Activated T-cell treated with anti-CD3 and anti-CD28 coated beads for 48 hours (primary cell): ENCODE results near the gene SLC30A1.
"Not testable (repeated sequence)": the region's sequence is repeated elsewhere in the genome, so short reads cannot be mapped to it uniquely, and the experiment has no call there.

Source experiments
- DNase-seq: peaks from one replicate; pipeline ENCODE4 v3.0.0-alpha.2; 2020; ENCODE audit warnings: low read depth

The SLC30A1 gene

GRCh38 chr1:211578640-211579439 lies at the start of gene SLC30A1:
Gene SLC30A1 (minus strand): TSS chr1:211579161. CDS start chr1:211578612, 549 bp downstream.
- DNase-seq = peak; percentile 100

DNA sequence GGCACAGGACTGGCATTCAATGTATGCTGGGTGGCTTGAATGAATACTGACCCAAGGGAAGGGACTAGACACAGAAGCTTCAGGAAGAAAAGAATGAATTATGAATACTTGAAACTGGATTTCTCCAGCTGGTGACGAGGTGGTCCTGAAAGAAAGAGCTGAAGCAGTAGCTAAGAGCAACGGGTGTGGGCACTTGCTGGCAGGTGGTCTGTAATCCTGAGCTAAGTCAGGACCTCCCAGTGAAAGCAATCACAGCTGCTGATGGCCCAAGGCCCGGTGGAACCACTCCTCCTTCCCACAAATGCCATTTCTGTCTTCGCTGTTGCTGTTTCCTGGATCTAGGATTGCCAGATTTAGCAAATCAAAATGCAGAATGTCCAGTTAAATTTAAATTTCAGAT lies 49.5 kb upstream of the SLC30A1 start:
- no peak for DNase-seq

GRCh38 chr1:211627259-211627658 lies 48.3 kb upstream of the SLC30A1 start:
- no peak for DNase-seq

DNA sequence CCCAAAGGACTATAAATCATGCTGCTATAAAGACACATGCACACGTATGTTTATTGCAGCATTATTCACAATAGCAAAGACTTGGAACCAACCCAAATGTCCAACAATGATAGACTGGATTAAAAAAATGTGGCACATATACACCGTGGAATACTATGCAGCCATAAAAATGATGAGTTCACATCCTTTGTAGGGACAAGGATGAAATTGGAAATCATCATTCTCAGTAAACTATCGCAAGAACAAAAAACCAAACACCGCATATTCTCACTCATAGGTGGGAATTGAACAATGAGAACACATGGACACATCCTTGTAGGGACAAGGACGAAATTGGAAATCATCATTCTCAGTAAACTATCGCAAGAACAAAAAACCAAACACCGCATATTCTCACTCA lies 46.9 kb upstream of the SLC30A1 start:
- DNase-seq = not testable (repeated sequence)

DNA sequence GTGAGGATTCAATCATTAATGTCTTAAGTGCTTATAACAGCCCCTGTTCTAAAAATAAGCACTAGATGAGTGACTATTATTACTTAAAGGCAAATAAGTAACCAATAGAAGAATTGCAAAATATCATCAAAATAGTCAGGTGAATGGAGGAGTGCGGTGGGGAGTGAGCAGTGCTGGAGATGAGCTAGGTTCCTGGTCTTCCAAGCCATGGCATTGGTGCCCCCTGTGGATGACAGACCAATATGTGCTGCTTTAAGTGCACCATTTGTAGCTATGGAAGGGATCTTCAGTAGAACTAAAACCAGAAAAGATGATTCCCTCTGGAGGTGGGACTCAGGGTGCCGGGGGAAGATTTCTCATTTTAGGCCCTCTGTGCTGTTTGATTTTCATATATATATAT lies 46.1 kb upstream of the SLC30A1 start:
- no peak for DNase-seq

DNA sequence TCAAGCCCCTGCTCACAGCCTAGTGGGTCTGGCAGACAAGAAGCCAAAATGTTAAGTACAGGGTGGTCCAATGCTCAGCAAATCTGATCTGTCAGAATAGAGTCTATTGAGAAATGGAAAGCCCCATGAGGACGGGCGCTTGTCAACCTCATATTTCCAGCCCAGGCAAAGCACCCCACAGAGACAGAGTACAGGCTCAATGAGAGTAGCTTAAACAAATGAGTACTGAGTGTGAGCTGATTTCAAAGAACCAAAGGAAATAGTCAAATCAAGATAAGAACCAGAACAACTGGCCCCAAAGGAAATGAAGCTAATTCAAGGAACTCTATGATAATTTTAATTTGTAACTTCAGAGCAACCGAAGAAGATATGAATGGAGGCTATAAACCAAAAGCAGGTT lies 44.6 kb upstream of the SLC30A1 start:
- DNase-seq = no peak

DNA sequence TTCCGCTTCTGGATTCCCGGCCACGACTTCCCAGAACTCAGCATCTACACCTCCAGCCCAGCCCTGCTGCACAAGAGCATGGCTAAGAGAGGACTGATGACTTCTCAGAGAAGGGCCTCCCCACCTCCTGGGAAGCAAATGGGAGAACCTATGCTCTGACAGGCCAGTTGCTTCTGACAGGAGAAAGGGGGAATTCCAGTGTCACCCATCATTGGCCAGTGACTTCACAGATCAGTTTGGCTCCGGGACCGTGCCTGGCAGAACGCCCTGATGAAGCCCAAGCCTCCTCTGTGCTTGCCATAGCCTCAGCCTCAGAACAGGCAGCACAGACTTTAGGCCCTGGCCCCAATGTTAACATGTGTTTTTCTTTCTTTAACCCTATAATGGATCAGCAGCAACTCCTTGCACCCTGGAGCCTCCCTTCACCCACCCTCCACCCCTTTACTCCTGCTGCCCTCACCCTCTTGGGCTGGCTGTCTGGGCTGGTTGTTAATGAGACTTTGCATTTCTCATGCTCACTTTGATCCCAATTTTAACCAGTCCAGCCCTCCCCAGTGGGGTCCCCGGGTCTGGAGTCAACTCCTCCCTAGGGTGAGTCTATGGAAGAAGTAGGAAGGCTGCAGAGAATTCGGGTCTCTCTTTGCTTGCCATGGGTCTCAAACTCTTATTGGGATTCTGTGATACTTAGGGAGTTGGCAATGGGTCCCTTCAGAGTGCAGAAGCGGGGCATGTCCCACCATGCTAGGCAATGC lies 42.7 kb upstream of the SLC30A1 start:
- DNase-seq = no peak

- no peak for DNase-seq
These were observed 41.1 kb upstream of the SLC30A1 start for GRCh38 chr1:211620097-211620496.

DNA sequence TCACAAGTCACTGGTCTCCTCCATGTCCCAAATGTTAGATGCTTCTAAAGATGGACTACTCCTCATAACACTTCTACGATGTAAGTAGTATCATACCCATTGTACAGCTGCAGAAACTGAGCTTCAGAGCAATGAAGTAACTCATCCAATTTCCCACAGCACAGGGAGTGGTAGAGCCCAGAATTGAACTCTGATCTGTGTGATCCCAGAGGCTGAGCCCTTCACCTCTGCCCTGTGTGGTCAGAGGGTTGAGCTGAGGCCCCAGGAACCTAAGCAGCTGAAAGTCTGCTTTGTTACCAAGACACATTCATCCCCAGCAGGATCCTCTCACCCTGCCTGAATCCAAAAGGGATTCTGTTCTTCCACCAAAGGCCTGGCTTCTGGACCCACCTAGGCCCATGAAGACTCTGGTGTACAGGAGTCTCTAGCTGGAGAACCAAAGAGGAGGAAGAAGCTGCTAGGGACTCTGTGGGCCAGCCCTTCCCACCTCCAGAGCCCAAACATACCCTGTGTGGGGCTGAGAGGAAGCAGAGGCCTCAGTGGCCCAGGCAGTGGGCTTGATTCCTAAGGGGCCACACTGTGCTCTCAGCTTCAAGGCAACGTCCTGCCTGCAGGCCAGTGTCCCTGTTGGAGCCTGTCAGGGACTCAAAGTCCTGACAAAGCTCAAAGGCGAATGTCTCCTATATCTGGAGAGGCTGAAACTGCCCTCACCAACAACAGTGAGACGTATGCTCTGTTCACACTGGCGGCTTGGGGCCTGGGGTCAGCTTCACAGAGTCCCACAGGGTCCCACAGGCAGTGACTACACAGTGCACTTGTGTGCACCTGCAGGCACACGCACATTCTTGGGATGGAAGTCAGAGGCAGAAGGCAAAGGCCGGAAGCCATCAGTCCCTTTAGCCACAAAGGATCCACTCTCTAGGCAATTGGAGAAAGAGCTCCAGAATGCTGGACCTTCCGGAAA lies 40.4 kb upstream of the SLC30A1 start:
- no peak for DNase-seq

DNA sequence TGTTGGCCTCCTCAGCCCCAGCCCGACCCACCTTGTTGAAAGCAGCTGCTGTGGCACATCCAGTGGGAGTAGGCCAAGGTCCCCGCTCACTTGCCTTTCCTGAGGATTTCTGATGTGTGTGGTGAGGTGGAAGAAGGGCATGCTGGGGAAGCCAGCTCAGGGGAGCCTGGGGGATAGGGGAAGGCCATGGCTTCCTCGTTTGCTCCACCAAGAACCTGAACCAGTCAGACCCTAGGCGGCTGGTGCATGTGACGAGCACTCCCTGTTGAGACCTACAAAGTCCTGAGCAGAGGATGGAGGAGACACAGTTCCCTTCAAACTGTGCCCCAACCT lies 38.0 kb upstream of the SLC30A1 start:
- no peak for DNase-seq

DNA sequence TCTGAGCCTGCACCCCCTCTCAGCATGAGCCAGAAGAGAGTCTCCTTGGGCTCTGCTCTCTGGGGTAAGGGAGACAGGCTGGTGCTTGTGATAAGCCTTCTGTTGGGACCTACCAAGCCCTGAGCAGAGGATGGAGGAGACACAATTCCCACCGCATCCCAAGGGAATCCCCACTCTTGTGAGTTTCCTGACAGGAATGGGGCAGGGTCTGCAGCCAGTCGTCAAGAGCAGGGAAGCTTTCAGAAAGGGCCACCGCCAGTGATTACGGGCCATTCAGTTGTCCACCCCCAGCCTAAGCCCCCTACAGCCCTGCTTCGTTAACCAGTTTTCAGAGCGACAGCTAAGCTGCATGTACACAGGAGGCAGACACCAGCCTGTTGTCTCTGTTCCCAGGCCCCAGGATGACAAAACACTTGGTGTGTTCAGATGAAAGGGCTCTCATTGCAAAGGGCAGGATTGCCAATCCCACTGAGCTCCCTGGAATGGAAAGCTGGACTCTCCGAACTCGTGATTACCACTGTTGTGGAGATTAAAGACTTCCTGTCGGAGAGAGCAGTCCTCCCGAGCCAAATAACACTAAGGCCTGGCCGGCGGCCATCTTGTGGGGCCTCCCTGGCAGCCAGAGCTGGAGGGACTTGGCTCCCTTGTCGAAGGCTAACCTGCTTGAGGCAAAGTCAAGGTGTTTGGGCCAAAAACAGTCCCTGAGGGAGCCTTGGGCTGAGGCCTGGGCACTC lies 37.4 kb upstream of the SLC30A1 start:
- no peak for DNase-seq

DNA sequence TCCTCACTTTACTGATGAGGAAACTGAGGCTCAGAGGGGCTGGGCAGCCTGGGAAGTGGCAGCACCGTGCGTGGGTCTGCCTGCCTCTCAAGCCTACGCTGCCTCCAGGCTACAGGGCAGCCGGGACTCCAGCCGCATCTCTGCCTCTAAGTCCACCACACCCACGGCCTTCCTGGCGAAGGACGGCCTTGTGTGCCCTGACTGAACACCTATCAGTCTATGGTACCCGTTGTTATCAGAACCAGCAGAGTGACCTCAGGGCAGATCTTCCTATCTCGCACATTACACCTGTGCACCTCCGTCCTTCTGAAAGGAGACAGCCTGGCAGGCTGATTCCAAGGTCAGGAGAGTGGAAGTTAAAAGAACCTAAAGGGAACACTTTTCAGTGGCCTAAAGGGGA lies 35.7 kb upstream of the SLC30A1 start:
- no peak for DNase-seq

GRCh38 chr1:211613951-211614350 lies 35.0 kb upstream of the SLC30A1 start:
- DNase-seq = no peak

- no peak for DNase-seq
These were observed 34.4 kb upstream of the SLC30A1 start for GRCh38 chr1:211613108-211613947.

DNA sequence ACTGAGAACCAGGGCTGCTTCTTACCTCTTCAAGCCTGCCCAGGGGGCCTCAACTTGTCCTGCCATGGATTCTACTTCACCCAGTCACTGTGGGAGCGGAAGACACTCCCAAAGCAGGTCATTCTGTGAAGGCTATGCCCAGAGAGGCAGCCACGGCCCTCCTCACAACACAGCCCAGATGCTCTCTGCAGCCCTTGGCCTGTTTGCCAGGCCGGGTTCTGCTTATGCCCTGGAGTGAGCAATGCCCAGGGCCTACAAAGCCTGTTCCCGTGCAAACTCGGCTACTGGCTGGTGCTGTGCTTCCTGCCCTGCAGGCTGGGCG lies 33.8 kb upstream of the SLC30A1 start:
- DNase-seq = no peak

- DNase-seq = no peak
These were observed 32.9 kb upstream of the SLC30A1 start for GRCh38 chr1:211611818-211612217.

- DNase-seq = no peak
These were observed 32.0 kb upstream of the SLC30A1 start for GRCh38 chr1:211610779-211611556.

DNA sequence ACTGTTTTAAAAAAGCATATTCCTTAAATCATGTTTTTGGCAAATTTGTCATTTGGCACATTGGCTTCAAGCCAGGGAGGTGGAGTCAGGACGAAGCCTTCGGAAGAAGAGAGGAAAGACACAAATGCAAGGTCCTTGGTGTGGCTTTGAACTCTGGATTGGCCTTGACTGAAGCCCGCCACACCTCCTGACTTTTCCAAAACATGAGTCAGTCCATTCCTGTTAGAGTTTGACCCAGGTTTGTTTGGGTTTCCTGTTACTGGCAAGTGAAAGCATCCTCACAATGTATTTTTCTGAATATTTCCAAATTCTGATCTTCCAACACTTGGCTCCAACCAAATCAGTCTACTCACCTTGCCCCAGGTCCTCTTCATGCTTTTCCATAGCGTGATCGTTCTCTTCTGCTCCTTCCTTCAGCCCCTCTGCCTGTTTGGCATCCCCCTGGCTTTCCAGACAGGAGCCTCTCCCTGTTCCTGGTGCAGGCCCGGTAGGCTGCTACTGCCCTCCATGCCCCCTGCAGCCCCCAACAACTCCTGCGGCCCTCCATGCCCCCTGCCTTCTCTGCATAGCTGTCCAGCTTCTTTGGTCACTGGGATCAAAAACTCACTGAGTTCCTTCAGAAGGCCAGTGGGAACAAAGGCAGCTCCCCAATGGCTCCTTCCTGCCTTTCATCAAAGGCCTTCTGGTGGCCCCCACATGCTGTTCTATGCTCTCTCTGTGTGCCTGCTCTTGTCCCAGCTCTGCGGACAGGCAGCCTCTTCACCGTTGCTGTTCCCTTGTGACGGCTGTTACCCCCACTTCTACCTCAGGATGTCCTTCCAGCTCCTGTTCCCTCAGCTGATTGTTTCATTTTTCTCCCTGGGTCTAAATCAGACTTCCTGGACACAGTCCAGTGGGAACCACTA lies 30.4 kb upstream of the SLC30A1 start:
- no peak for DNase-seq
